ENCODE data around the gene ABO. TPM values are rescaled to one million over a fixed set of nuclear protein-coding genes. Genes with fewer than 3 reads are reported as not detected.

Gene ABO
- total and polyA plus RNA-seq, 4 donors = 0.08 to 0.75 (median 0.10) TPM; not detected in 1

GRCh38 chr9:133277467-133277866 lies 2.5 kb upstream of the ABO start:
- 84% methylated on average over 4 of the region's 4 CpGs for WGBS
- DNase-seq (ENCODE audit: low spot score) = no peak
- H3K27me3 ChIP-seq (ENCODE audit: control insufficient read depth in 4 of 4, insufficient read depth in 4 of 4, low read length in 3 of 4) = peaks cover 0 to 8% (median 2%) of the 10 kb centered on the region in 4 donors

More at GRCh38 chr9:133277467-133277866, 2.5 kb upstream of the ABO start:
- no peak overlapping the region for H3K27ac ChIP-seq (ENCODE audit: low read depth in 1 of 2, low read length in 2 of 2)
- H3K9ac ChIP-seq (ENCODE audit: low read depth in 1 of 2, low read length in 2 of 2) = no peak overlapping the region
- no peaks in the 10 kb centered on the region for H3K36me3 ChIP-seq (ENCODE audit: control insufficient read depth in 4 of 4, insufficient read depth in 3 of 4, low read depth in 1 of 4, low read length in 3 of 4)
- TF ChIP-seq SP1 (IDR thresholded peaks at IDR 0.05) (no peak), HNF4A (conservative IDR thresholded peaks at IDR 0.05) (no peak), MAX (IDR thresholded peaks at IDR 0.05) (no peak), RAD21 (IDR thresholded peaks at IDR 0.05) (no peak), HNF4G (IDR thresholded peaks at IDR 0.05) (no peak), YY1 (IDR thresholded peaks at IDR 0.05) (no peak), JUND (IDR thresholded peaks at IDR 0.05) (no peak), GABPA (IDR thresholded peaks at IDR 0.05 in 1 of 2, conservative IDR thresholded peaks at IDR 0.05 in 1 of 2) (no peak), FOXA2 (IDR thresholded peaks at IDR 0.05) (no peak), NR2F2 (IDR thresholded peaks at IDR 0.05) (no peak), ATF3 (IDR thresholded peaks at IDR 0.05) (no peak), RXRA (IDR thresholded peaks at IDR 0.05) (no peak), EGR1 (IDR thresholded peaks at IDR 0.05; ENCODE audit: low read depth in 2 of 2) (no peak)
- TF ChIP-seq, protein P1, sequence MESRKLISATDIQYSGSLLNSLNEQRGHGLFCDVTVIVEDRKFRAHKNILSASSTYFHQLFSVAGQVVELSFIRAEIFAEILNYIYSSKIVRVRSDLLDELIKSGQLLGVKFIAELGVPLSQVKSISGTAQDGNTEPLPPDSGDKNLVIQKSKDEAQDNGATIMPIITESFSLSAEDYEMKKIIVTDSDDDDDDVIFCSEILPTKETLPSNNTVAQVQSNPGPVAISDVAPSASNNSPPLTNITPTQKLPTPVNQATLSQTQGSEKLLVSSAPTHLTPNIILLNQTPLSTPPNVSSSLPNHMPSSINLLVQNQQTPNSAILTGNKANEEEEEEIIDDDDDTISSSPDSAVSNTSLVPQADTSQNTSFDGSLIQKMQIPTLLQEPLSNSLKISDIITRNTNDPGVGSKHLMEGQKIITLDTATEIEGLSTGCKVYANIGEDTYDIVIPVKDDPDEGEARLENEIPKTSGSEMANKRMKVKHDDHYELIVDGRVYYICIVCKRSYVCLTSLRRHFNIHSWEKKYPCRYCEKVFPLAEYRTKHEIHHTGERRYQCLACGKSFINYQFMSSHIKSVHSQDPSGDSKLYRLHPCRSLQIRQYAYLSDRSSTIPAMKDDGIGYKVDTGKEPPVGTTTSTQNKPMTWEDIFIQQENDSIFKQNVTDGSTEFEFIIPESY (IDR thresholded peaks at IDR 0.05) = no peak
- TF ChIP-seq, protein P2, sequence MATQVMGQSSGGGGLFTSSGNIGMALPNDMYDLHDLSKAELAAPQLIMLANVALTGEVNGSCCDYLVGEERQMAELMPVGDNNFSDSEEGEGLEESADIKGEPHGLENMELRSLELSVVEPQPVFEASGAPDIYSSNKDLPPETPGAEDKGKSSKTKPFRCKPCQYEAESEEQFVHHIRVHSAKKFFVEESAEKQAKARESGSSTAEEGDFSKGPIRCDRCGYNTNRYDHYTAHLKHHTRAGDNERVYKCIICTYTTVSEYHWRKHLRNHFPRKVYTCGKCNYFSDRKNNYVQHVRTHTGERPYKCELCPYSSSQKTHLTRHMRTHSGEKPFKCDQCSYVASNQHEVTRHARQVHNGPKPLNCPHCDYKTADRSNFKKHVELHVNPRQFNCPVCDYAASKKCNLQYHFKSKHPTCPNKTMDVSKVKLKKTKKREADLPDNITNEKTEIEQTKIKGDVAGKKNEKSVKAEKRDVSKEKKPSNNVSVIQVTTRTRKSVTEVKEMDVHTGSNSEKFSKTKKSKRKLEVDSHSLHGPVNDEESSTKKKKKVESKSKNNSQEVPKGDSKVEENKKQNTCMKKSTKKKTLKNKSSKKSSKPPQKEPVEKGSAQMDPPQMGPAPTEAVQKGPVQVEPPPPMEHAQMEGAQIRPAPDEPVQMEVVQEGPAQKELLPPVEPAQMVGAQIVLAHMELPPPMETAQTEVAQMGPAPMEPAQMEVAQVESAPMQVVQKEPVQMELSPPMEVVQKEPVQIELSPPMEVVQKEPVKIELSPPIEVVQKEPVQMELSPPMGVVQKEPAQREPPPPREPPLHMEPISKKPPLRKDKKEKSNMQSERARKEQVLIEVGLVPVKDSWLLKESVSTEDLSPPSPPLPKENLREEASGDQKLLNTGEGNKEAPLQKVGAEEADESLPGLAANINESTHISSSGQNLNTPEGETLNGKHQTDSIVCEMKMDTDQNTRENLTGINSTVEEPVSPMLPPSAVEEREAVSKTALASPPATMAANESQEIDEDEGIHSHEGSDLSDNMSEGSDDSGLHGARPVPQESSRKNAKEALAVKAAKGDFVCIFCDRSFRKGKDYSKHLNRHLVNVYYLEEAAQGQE (IDR thresholded peaks at IDR 0.05) = no peak
- TF ChIP-seq, protein P3, sequence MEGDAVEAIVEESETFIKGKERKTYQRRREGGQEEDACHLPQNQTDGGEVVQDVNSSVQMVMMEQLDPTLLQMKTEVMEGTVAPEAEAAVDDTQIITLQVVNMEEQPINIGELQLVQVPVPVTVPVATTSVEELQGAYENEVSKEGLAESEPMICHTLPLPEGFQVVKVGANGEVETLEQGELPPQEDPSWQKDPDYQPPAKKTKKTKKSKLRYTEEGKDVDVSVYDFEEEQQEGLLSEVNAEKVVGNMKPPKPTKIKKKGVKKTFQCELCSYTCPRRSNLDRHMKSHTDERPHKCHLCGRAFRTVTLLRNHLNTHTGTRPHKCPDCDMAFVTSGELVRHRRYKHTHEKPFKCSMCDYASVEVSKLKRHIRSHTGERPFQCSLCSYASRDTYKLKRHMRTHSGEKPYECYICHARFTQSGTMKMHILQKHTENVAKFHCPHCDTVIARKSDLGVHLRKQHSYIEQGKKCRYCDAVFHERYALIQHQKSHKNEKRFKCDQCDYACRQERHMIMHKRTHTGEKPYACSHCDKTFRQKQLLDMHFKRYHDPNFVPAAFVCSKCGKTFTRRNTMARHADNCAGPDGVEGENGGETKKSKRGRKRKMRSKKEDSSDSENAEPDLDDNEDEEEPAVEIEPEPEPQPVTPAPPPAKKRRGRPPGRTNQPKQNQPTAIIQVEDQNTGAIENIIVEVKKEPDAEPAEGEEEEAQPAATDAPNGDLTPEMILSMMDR (IDR thresholded peaks at IDR 0.05; ENCODE audit: low read depth, low read length, missing input control) = no peak
- peaks cover 0 to 5% (median 1%) of the 10 kb centered on the region in 4 donors for H3K4me1 ChIP-seq (ENCODE audit: control insufficient read depth in 4 of 4, insufficient read depth in 4 of 4, low read length in 3 of 4)
- no peak overlapping the region for H3K4me3 ChIP-seq (ENCODE audit: low read depth in 1 of 3, low read length in 3 of 3)
- H3K9me3 ChIP-seq (ENCODE audit: control insufficient read depth in 4 of 4, low read length in 3 of 4) = no peaks in the 10 kb centered on the region
